Measurements from ENCODE around the gene PRSS23.
"Not testable (repeated sequence)": the region's sequence is repeated elsewhere in the genome, so short reads cannot be mapped to it uniquely, and the experiment has no call there.

The PRSS23 gene

DNA sequence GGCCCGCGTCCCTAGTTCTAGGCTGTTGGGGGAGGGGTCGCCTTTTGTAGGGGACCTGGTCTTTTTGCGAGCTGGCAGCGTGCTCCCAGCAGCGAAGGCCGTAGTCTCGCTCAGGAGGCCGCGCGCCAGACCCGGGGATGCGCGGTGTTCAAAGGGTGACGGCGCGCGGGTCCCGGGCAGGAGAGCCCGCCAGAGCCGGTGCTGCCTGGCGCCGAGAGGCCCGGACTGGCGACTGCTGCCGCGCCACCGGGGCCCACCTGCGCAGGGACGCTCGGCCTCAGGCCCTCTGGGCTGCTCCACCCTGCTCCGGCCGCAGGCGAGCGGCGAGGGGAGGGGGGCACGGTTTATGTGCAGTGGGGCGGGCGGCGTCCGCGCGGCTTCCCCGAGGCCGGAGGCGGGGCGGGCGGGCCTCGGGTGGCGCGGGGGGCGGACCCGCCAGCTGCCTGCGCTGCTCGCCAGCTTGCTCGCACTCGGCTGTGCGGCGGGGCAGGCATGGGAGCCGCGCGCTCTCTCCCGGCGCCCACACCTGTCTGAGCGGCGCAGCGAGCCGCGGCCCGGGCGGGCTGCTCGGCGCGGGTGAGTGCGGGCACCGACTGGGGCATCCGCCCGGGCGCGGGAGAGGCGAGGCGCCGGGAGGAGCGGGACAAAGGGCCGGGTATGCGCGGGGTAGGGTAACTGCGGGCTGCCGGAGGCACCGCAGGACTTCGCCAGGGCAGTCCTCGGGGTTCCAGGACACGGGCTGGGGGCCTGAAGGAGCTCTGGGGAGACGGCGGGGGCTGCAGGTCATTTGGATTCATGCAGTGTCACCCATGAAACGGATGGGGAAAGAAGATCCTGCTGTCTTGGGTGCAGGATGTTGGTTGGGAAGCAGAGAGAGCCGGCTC is at the start of gene PRSS23:
PRSS23 (plus strand) TSS at position 467 of the 884 bp plus-strand sequence. CDS start 7,102 bp downstream, outside the sequence.
- DNase-seq = peak; percentile 66

GRCh38 chr11:86753459-86753858 is 46.9 kb upstream of the PRSS23 start:
- no peak for DNase-seq

GRCh38 chr11:86755146-86755545 is 45.2 kb upstream of the PRSS23 start:
- no peak for DNase-seq

DNA sequence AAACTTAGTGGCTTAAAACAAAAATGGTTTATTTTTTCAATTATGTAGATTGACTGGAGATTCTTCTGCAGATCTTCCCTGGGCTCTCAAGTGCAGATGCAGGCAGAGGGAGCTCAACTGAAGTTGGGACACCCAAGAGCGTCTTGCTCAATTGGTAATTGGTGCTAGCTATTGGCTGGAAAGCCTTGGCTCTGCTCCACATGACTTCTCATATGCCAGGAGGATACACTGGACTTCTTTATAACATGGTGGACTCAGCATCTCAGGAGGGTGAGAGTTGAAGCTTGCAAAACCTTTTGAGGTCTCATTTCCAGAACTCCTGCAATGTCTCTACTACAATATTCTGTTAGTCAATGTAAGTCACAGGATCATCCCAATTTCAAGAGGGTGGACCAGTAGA is 42.2 kb upstream of the PRSS23 start:
- DNase-seq = no peak

GRCh38 chr11:86760577-86760976 is 39.8 kb upstream of the PRSS23 start:
- no peak for DNase-seq

DNA sequence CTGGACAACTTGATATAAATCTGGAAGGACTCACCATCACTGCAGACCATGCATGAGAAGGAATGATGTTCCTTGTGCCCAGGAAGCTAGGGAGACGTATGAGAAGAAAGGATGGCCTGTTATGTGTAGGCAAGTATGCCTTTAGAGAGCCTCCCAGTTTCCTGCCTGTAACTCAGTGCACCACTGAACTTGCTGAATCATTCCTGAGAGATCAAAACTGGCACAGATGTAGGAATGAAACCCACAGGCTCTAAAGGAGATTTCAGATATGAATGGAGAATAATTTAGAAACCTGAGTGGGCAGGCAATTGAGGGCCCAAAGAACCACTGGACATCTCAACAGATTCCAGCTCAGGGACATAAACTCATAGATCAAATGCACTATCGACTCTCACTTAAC is 38.4 kb upstream of the PRSS23 start:
- no peak for DNase-seq

GRCh38 chr11:86765203-86765602 is 35.1 kb upstream of the PRSS23 start:
- no peak for DNase-seq

DNA sequence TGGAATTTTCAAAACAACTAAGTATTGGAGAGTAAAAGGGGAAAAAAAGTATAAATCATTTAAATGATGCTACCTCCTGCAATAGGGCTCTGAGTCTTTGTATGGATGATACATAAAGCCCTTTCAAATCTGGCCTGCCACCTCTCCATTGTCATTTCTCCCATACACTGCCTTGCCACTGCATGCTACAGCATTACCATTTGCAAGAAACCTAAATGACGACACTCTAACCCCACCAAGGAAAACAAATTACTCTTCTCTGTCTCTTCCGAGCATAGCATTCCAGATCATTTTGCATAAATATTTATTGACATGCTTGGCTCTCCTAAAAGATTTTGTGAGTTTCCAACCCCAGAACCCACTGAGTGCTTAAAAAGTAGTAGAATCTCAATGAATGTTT is 34.5 kb upstream of the PRSS23 start:
- no peak for DNase-seq

DNA sequence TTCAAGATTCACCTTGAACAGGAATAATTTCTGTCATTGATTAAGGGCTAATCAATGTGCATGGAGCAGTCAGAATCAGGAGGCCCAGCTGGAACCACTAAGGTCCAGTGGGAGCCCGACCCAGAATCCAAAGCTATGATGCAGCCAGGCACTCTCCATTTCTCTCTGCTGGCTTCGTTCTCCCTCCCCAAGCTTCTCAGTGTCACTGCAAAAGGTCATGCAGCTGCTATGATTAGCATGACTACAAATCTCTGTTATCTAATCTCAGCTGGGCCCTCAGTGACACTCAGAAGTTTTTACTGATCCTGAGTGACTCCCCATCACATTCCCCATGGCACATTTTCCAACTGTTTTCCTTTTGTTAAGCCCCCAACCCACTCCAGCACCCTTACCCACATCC is 31.1 kb upstream of the PRSS23 start:
- no peak for DNase-seq

GRCh38 chr11:86770473-86771027 is 29.8 kb upstream of the PRSS23 start:
- not testable (repeated sequence) for DNase-seq

GRCh38 chr11:86772999-86773398 is 27.3 kb upstream of the PRSS23 start:
- no peak for DNase-seq

- DNase-seq = no peak
Observed at GRCh38 chr11:86773513-86774252, 26.7 kb upstream of the PRSS23 start.

DNA sequence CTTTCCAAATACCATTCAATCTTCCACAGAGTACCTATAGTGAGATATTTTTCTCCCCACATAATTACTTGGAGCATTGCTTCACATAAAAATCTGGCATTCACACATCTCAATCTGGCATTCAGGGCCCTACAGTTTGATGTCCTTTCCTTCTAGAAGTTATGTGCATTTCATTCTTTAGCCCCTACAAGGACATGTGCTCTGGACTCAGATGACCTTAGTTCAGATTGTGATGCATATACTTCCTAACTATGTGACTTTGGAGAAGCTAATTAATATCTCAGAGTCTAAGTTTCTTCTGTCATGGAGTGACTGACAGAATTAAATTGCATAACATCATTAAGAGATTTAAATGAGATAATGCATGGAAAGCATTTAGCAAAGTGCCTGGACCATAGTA is 25.9 kb upstream of the PRSS23 start:
- no peak for DNase-seq

DNA sequence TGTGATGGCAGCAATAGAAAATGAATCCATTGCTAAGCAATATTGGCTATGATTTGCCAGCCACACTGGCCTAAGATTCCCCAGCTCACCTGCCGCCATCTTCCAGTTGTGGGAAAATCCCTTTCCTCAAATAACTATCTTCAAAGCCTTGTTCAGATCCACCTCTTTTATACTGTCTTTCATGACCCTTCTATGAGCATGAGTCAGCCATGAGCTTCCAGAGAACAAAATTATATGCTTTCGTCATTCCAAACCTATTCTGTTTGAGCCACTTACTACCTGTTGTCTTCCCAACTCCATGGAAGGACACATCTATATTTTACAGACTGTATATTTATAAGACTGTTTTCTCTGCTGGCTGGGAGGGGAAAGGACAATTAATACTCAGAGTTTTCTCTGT is 25.0 kb upstream of the PRSS23 start:
- DNase-seq = no peak

DNA sequence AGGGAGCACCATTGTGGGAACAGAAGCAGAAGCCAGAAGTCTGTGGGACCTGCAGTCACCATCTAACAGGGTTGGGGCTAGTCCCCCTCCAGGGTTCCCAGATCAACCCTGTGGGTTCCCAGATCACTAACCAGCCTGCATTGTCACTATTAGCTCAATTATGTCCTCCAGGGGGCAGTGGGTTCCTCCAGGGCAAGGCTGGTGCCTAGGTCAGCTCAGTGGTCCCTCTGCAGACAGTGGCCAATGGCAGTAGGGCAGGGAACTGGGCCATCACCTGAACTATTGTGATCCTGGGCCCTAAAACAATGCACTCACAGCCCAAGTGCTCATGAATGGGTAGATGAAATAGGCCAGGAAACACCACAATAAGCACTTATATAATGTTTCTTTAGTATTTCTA is 18.8 kb upstream of the PRSS23 start:
- DNase-seq = no peak

GRCh38 chr11:86782742-86783141 is 17.6 kb upstream of the PRSS23 start:
- no peak for DNase-seq

DNA sequence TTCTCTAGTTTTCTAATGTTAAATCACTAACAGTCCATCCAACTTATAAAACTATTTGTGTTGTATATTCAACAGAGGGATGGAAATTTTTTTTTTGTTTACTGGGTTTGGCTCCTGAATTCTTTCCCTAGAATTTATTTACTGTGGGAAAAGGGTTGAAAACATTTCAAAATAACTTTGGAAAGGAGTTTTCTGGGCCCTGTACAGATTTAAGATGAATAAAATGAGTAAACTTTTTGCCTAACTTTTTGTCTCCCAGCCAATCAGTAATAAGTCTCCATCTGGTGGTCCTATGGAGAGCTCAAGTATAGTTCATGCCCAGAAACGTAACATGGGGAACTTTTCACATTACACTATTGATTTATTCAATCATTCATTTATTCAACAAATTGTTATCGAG is 16.7 kb upstream of the PRSS23 start:
- DNase-seq = no peak

DNA sequence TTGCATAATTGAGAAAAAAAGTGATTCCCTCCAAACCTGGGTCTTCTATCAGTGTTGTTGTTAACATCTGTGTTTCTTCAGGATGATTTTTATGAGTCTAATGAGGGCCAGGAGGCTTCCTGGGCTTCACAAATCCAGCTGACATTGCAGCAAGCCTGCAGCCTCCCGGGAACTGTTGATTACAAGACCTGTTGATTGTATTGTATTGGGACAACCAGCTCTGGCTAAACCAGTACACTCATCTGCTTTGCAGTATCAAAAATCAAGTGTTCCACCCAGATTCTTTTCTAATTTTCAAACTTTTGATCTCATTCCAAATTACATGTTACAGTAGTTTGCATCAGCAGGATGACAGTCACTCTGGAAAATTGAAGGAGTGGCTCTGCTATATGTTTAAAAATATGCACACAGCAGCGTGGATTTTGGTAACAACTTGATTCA is 16.1 kb upstream of the PRSS23 start:
- DNase-seq = no peak

- DNase-seq = no peak
Observed at GRCh38 chr11:86785576-86785975, 14.8 kb upstream of the PRSS23 start.

- DNase-seq = no peak
Observed at GRCh38 chr11:86787018-86787536, 13.3 kb upstream of the PRSS23 start.

DNA sequence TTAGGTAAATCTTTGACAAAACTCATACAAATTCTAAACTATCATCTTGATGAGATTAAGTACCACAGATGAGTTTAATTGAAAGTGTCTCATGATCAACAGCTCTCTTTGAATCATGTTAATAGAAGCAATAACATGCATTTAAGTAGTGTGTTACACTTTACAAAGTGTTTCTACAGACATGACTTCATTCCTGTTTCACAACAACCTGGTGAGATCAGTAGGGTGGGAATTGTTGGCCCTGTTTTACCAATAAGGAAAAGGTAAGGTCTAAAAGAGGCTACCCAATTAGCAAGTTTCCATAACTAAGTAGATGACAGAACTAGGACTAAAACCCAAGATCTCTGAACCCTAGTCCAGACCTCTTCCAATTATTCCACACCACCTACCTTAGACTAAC is 12.7 kb upstream of the PRSS23 start:
- no peak for DNase-seq

DNA sequence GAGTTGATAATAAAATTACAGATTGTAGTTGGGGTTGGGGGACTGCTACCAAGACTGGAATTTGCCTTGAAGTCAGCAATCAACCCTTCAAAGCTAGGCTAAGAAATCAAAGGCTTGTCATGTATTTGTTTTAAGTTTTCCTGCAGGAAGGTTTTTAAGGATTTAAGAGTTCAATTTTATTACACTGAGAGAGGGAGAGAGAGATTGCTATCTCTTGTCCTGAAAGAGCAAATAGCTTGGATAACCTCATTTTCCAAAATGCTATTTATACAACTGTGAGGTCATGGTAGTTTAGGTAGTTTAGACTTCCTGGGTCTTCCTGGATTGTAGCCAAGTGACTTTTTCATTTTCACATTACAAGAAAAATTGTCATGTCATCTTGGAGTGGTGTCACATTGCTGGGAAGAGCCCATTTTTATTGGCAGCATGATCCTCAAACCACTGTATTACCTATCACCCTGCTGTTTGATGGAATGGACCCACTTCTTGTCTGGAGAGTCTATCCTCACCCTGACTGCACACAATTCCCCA is 10.1 kb upstream of the PRSS23 start:
- peak; percentile 51 for DNase-seq
